Measurements from ENCODE around the gene GPNMB.

Gene GPNMB

DNA sequence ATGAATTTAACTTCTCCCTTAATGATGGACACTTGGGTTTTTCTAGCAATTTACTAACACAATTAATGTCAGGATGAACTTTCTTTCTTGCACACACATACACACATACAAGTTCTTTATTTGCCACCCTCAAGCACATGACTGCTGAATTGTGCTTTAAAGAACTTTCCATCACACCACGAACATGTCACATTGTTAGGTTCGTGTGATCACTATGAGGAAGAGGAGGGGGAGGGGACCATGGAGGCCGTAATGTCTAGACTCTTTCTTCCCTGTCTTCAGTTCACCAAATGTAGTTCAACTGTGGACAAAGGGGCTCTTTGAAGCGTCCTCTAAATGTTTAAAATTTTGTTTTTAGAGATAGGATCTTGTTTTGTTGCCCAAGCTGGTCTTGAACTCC, 33.7 kb upstream of the GPNMB start:
- Histone ChIP-seq H3K36me3 (ENCODE audit: control insufficient read depth in 2 of 2, insufficient read depth in 1 of 2, low read length in 2 of 2) (no peaks in the 10 kb centered on the region), H3K9me3 (ENCODE audit: control insufficient read depth, insufficient read depth, low read depth, low read length) (no peaks in the 10 kb centered on the region), H3K27ac (ENCODE audit: extremely low read depth, low read depth, low read length) (no peak overlapping the region), H3K4me1 (ENCODE audit: control insufficient read depth, insufficient read depth, low read length) (no peaks in the 10 kb centered on the region), H3K4me3 (ENCODE audit: low read depth, low read length) (no peak overlapping the region)
- TF ChIP-seq GLIS2 (tag by site-specific recombination; IDR thresholded peaks at IDR 0.05) (no peak), WT1 (tag by site-specific recombination; IDR thresholded peaks at IDR 0.05) (no peak)
- CTCF ChIA-PET, result interaction anchor here (0.9 to 1.0 kb wide), 2 partner anchors 49 to 127 kb away, joined by 3 read pairs; no protein-coding TSS in a partner anchor
- POLR2A ChIA-PET, result no interaction called here

DNA sequence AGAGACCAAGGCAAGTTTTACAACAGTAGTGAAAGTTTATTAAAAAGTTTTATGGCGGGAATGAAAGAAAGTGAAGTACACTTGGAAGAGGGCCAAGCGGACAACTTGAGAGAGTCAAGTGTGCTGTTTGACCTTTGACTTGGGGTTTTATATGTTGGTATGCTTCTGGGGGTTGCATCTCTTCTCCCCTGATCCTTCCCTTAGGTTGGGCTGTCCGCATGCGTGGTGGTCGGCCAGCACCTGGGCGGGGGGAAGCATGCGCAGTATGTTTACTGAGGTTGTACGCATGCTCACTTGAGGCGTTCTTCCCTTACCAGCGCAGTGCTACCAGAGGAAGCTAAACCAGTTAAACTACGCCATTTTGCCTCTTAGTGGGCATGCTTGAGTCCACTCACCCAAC, 32.8 kb upstream of the GPNMB start:
- TF ChIP-seq ZSCAN23 (tag by site-specific recombination; IDR thresholded peaks at IDR 0.05) (no peak), ZSCAN16 (tag by site-specific recombination; IDR thresholded peaks at IDR 0.05) (no peak), ZNF23 (tag by site-specific recombination; IDR thresholded peaks at IDR 0.05; ENCODE audit: borderline replicate concordance) (no peak), SETDB1 (IDR thresholded peaks at IDR 0.05; ENCODE audit: insufficient read length, low read length) (no peak), ZNF132 (tag by site-specific recombination; IDR thresholded peaks at IDR 0.05; ENCODE audit: borderline replicate concordance) (no peak), ZNF837 (tag by site-specific recombination; IDR thresholded peaks at IDR 0.05) (no peak), ZEB2 (tag by site-specific recombination; IDR thresholded peaks at IDR 0.05) (no peak), ZNF175 (tag by site-specific recombination; IDR thresholded peaks at IDR 0.05) (no peak), SCRT2 (tag by site-specific recombination; IDR thresholded peaks at IDR 0.05) (no peak), ZBTB20 (tag by site-specific recombination; IDR thresholded peaks at IDR 0.05) (no peak)
- TF ChIP-seq, protein P1, sequence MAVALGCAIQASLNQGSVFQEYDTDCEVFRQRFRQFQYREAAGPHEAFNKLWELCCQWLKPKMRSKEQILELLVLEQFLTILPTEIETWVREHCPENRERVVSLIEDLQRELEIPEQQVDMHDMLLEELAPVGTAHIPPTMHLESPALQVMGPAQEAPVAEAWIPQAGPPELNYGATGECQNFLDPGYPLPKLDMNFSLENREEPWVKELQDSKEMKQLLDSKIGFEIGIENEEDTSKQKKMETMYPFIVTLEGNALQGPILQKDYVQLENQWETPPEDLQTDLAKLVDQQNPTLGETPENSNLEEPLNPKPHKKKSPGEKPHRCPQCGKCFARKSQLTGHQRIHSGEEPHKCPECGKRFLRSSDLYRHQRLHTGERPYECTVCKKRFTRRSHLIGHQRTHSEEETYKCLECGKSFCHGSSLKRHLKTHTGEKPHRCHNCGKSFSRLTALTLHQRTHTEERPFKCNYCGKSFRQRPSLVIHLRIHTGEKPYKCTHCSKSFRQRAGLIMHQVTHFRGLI (tag by site-specific recombination; IDR thresholded peaks at IDR 0.05), result no peak
- CTCF ChIA-PET, result no interaction called here
- POLR2A ChIA-PET, result no interaction called here

DNA sequence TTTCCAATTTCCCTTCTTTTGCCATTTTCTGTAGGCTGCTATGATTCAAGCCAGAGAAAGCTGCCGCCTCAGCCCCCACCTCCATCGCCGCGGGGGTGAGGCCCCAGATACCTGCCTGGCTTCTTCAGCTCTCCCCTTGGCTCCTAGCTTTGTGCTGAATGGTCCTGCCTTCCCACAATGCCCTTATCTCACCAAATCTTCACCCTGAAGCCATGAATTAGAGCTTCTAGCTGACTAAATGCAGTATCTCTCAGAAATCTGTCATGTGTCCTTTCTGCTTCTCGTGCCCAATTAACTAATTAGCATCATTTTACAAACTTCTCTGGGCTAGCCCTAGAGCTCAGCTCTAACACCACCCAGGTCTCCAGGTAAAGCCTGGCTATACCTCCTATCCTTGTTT, 32.2 kb upstream of the GPNMB start:
- ChIA-PET POLR2A (no interaction called here), CTCF (no interaction called here)
- H3K36me3 ChIP-seq (ENCODE audit: control insufficient read depth in 2 of 2, insufficient read depth in 1 of 2, low read length in 2 of 2), result no peaks in the 10 kb centered on the region
- no peak overlapping the region for H3K4me3 ChIP-seq (ENCODE audit: low read depth, low read length)
- H3K27ac ChIP-seq (ENCODE audit: extremely low read depth, low read depth, low read length), result no peak overlapping the region
- no peaks in the 10 kb centered on the region for H3K9me3 ChIP-seq (ENCODE audit: control insufficient read depth, insufficient read depth, low read depth, low read length)
- no peaks in the 10 kb centered on the region for H3K4me1 ChIP-seq (ENCODE audit: control insufficient read depth, insufficient read depth, low read length)
- TF ChIP-seq ZXDB (tag by site-specific recombination; IDR thresholded peaks at IDR 0.05), result no peak
- no peak for TF ChIP-seq ZBTB1 (tag by site-specific recombination; IDR thresholded peaks at IDR 0.05)
- TF ChIP-seq, protein P2, sequence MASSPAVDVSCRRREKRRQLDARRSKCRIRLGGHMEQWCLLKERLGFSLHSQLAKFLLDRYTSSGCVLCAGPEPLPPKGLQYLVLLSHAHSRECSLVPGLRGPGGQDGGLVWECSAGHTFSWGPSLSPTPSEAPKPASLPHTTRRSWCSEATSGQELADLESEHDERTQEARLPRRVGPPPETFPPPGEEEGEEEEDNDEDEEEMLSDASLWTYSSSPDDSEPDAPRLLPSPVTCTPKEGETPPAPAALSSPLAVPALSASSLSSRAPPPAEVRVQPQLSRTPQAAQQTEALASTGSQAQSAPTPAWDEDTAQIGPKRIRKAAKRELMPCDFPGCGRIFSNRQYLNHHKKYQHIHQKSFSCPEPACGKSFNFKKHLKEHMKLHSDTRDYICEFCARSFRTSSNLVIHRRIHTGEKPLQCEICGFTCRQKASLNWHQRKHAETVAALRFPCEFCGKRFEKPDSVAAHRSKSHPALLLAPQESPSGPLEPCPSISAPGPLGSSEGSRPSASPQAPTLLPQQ (tag by site-specific recombination; IDR thresholded peaks at IDR 0.05), result no peak
- TF ChIP-seq ZNF146 (tag by site-specific recombination; IDR thresholded peaks at IDR 0.05), result no peak
- TF ChIP-seq, protein P3, sequence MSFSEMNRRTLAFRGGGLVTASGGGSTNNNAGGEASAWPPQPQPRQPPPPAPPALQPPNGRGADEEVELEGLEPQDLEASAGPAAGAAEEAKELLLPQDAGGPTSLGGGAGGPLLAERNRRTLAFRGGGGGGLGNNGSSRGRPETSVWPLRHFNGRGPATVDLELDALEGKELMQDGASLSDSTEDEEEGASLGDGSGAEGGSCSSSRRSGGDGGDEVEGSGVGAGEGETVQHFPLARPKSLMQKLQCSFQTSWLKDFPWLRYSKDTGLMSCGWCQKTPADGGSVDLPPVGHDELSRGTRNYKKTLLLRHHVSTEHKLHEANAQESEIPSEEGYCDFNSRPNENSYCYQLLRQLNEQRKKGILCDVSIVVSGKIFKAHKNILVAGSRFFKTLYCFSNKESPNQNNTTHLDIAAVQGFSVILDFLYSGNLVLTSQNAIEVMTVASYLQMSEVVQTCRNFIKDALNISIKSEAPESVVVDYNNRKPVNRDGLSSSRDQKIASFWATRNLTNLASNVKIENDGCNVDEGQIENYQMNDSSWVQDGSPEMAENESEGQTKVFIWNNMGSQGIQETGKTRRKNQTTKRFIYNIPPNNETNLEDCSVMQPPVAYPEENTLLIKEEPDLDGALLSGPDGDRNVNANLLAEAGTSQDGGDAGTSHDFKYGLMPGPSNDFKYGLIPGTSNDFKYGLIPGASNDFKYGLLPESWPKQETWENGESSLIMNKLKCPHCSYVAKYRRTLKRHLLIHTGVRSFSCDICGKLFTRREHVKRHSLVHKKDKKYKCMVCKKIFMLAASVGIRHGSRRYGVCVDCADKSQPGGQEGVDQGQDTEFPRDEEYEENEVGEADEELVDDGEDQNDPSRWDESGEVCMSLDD (tag by site-specific recombination; IDR thresholded peaks at IDR 0.05), result no peak
- TF ChIP-seq ZNF239 (tag by site-specific recombination; IDR thresholded peaks at IDR 0.05), result no peak
- no peak for TF ChIP-seq ZNF266 (tag by site-specific recombination; IDR thresholded peaks at IDR 0.05; ENCODE audit: low read depth)
- TF ChIP-seq BCL11B (tag by site-specific recombination; IDR thresholded peaks at IDR 0.05; ENCODE audit: low read depth), result no peak
- TF ChIP-seq, protein P4, sequence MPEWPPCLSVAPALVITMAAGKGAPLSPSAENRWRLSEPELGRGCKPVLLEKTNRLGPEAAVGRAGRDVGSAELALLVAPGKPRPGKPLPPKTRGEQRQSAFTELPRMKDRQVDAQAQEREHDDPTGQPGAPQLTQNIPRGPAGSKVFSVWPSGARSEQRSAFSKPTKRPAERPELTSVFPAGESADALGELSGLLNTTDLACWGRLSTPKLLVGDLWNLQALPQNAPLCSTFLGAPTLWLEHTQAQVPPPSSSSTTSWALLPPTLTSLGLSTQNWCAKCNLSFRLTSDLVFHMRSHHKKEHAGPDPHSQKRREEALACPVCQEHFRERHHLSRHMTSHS (tag by site-specific recombination; IDR thresholded peaks at IDR 0.05), result no peak
- TF ChIP-seq, protein P5, sequence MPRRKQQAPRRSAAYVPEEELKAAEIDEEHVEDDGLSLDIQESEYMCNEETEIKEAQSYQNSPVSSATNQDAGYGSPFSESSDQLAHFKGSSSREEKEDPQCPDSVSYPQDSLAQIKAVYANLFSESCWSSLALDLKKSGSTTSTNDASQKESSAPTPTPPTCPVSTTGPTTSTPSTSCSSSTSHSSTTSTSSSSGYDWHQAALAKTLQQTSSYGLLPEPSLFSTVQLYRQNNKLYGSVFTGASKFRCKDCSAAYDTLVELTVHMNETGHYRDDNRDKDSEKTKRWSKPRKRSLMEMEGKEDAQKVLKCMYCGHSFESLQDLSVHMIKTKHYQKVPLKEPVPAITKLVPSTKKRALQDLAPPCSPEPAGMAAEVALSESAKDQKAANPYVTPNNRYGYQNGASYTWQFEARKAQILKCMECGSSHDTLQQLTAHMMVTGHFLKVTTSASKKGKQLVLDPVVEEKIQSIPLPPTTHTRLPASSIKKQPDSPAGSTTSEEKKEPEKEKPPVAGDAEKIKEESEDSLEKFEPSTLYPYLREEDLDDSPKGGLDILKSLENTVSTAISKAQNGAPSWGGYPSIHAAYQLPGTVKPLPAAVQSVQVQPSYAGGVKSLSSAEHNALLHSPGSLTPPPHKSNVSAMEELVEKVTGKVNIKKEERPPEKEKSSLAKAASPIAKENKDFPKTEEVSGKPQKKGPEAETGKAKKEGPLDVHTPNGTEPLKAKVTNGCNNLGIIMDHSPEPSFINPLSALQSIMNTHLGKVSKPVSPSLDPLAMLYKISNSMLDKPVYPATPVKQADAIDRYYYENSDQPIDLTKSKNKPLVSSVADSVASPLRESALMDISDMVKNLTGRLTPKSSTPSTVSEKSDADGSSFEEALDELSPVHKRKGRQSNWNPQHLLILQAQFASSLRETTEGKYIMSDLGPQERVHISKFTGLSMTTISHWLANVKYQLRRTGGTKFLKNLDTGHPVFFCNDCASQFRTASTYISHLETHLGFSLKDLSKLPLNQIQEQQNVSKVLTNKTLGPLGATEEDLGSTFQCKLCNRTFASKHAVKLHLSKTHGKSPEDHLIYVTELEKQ (tag by site-specific recombination; IDR thresholded peaks at IDR 0.05; ENCODE audit: borderline replicate concordance), result no peak
- TF ChIP-seq ZNF624 (tag by site-specific recombination; IDR thresholded peaks at IDR 0.05), result no peak

More for the DNA sequence above, 32.8 kb upstream of the GPNMB start:
- Histone ChIP-seq H3K36me3 (ENCODE audit: control insufficient read depth in 2 of 2, insufficient read depth in 1 of 2, low read length in 2 of 2) (no peaks in the 10 kb centered on the region), H3K9me3 (ENCODE audit: control insufficient read depth, insufficient read depth, low read depth, low read length) (no peaks in the 10 kb centered on the region), H3K27ac (ENCODE audit: extremely low read depth, low read depth, low read length) (no peak overlapping the region), H3K4me1 (ENCODE audit: control insufficient read depth, insufficient read depth, low read length) (no peaks in the 10 kb centered on the region), H3K4me3 (ENCODE audit: low read depth, low read length) (no peak overlapping the region)

Data from HEK293 (cell line).